ENCODE data around the gene CNPY2.
"Not testable (repeated sequence)": the region's sequence is repeated elsewhere in the genome, so short reads cannot be mapped to it uniquely, and the experiment has no call there.

The CNPY2 gene

DNA sequence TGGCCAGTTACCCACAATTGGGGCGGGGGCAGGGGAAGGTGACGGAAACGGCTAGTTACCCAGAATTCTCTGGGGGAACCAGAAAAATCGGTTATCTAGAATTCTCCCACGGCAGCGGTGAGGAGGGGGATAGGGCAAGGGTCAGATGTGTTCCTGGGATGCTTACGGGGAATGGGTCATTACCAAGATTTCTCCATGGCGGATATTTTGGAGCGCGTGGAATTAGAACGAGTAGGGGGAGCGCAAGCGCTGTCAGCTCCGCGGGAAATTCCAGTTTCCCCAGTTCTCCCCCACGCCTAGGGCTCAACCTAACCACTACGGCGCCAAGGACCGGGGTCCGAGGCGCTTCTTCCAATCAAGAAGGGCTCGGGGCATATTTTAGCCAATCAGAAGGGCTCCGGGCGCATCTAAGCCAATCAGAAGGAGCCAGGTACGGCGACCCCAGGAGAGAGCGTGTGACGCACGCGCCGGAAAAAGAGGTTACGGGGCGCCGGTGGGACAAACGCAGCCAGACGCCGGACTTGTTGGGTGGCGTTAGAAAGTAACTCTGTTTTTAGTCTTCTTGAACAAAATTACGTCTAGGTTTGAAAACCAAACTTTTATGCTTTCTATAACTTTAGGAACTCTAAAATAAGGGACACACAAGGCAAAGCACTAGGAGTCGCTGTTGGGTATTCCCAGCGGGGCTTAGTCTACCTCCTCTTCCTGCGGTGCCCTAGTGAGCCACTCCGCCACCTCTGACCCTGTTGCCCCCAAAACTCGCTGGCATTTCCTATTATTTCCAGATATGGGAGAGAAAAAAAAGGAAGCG, 18.1 kb upstream of the CNPY2 start, which contains the start of gene PAN2:
Gene PAN2, minus strand, starts transcription at position 322 of the 811 bp plus-strand sequence. CDS start 906 bp downstream, outside the sequence.
- peak; percentile 84 for DNase-seq (ENCODE audit: low read depth)

DNA sequence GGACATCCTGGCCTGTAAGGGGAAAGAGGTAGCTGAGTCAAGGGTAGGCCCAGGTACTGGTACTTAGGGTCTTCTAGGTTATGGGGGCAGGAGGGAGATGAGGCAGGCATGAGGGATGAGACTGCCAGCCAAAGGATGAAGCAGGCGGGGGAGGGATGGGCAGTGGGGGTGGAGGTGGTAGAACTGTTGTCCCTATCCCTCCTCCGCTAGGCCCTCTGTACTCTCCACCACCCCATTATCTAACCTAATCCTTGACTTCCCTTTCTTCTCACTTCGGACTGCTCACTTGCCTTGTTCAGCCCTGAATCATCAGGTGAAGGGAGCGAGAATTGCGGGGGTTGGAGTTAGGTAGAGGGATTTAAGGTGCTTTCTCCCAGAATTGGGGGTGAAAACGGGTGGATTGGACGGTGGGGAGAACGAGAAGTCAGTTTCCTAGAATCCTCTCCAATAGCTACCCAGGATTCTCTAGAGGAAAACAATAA, 17.4 kb upstream of the CNPY2 start:
- no peak for DNase-seq (ENCODE audit: low read depth)

DNA sequence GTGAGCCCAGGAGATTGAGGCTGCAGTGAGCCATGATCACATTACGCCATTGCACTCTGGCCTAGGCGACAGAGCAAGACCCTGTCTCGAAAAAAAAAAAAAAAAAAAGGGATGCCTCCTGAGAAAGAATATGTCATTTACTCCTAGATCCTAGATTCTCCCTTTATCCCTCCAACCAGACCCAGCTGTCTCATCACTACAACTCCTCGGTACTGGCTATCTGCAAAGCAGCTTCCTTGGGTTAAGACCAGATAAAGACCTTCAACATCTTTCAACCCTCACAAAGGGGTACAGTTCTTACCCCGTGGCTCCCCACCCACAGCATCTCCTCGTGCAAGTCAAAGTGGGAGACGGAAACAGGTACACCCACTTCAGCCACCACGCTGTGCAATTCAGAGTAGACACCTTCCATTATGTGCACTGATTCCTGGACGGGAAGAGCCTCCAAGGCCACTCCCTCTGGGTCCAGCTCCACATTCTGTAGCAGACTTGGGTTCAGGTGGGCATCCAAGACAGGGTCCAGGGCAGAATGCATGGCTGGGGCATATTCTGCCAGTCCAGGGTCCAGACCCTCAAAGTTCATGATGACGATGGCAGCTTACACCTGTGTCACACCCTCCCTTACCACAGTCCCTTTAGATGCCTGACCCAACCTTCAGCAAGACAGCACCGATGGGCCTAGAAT, 16.9 kb upstream of the CNPY2 start:
- DNase-seq (ENCODE audit: low read depth) = no peak

DNA sequence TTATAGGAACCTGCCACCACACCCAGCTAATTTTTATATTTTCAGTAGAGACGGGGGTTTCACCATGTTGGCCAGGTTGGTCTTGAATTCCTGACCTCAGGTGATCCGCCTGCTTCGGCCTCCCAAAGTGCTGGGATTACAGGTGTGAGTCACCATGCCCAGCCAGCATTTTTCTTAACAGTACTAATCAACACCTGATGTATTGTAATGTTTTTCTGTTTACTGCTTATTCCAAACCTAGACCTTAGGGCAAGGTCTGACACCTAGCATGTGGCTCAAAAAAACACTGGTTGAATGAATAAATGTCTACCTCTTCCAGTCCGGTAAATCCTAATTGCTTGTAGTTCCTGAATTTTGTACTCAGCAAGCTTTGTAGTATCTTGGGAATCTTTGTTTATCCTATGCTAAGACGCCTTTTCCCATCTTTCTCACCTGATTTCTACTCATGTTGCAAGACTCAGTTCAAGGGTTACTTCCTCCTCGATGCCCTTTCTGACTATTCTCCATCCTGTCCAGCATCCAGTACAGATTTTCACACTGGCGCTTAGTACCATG, 15.2 kb upstream of the CNPY2 start:
- DNase-seq (ENCODE audit: low read depth) = no peak

DNA sequence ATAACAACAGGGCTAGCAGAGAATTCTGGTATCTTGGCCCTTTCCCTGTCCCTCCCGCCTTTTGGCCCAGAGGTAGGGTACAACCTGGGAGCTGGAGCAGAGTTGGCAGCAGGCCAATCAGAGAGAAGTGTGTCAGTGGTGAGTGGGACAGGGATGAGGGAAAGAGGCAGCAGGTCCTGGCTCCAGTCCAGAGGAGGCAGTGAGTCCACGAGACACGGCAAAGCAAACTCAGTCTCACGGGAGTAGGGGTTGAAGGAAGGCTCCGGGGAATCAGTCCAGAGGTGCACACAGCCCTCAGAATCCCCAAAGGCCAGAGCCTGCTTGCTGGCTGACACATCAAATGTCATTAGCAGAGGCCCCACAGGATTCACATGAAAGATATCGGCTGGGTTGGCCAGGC, 10.7 kb upstream of the CNPY2 start:
- DNase-seq (ENCODE audit: low read depth) = no peak

DNA sequence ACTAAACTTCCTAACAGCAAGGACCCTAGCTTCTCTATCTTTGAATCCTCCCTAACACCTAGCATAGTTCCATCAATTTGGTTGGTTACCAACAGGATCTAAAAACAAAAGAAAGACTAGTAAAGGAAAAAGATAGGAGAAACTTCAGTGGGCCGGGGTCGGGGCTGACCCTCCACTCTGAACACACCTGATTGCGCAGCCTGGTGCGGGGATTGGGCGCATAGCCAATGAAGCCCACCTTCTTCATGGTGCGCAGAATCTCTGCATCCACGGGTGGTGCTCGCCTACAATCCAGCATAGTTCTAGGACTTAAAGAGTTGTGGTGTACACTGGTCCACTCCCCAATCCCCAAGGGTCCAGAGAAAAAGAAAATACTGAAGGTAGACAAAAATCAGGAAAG, 10.3 kb upstream of the CNPY2 start:
- no peak for DNase-seq (ENCODE audit: low read depth)

DNA sequence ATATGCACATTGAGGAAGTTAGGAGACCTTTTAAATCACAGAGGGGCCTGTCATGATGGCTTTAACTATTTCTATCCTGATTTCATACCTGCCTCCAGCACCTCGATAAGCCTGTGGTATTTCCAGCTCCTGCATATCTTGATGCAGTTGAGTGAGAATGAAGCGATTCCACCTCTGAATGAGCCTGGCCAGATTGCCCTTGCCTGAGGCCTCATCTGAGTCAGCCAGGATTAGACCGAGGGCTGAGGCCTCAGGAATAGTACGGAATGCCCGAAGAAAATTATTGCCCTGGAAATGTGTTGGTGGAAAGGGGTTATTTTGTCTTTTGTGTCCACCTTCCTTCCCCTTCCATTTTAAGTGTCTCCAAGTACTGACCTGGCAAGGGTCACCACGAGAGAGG, 8.4 kb upstream of the CNPY2 start:
- no peak for DNase-seq (ENCODE audit: low read depth)

DNA sequence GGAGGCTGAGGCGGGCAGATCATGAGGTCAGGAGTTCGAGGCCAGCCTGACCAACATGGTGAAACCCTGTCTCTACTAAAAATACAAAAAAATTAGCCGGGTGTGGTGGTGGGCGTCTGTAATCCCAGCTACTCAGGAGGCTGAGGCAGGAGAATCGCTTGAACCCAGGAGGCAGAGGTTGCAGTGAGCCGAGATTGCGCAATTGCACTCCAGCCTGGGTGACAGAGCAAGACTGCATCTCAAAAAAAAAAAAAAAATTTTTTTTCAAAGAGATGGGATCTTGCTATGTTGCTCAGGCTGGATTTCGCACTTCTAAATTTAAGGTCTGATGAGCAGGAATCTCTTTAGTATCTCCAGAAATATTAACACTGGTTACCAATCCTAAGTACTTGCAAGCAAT, 5.8 kb upstream of the CNPY2 start:
- DNase-seq (ENCODE audit: low read depth) = not testable (repeated sequence)

DNA sequence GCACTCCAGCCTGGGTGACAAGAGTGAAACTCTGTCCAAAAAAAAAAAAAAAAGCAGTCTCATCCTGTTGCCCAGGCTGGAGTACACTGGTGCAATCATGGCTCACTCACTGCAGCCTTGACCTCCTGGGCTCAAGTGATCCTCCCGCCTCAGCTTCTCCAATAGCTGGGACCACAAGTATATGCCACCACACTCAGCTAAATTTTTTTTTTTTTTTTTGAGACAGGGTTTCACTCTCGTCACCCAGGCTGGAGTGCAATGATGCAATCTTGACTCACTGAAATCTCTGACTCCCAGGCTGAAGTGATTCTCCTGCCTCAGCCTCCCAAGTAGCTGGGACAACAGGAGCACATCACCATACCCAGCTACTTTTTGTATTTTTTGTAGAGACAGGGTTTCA, 5.2 kb upstream of the CNPY2 start:
- no peak for DNase-seq (ENCODE audit: low read depth)

DNA sequence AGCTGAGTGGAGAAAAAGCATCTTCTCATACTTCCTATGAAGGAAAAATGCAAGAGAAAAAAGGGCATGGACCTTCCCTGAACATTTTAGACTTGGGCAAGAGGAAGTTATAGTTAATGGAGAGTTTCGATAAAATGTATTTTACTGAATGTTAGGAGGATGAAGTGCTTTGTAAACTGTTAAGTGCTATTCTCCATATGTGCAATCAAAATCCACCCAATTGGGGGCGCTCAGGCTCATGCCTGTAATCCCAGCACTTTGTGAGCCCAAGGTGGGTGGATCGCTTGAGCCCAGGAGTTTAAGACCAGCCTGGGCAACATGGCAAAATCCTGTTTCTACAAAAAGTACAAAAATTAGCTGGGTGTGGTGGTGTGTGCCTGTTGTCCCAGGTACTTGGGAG, 1.9 kb upstream of the CNPY2 start:
- DNase-seq (ENCODE audit: low read depth) = no peak

DNA sequence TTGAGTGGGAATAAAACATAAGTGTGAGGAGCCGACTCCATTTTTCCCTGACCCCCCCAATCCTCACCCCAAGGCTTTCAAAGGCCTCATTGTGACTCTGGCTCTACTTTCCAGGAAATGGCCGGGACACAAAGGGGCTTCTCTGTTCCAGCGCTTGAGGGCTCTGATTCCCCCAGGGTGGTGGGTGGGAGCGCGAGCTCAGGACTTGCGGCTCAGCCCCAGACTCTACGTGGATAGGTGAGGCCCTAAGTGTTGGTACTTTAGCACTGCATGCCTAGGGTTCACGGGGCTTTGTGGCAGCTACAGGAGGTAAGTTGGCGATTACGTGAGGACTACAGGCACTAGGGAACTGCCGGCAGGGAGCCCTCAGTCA, 553 bp downstream of the CNPY2 start:
- no peak for DNase-seq (ENCODE audit: low read depth)

DNA sequence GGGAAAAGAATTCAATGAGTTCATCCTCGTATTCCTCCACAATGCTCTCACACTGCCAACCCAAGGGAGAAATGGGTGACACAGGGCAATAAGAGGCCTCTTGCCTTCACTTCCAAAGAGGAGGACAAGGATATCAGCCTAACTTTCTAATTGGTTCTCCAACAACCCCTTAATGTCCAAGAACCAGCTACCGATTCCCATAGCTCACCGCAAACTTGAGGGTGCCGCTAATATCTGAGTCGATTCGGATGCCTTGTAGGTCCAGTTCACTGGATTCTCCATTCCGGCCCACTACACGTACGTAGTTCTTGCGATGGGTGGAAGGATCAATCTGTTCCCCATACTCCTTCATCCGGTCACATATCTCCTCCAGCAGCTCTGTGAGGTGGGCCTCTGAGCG, 4.8 kb downstream of the CNPY2 start:
- DNase-seq (ENCODE audit: low read depth) = no peak

DNA sequence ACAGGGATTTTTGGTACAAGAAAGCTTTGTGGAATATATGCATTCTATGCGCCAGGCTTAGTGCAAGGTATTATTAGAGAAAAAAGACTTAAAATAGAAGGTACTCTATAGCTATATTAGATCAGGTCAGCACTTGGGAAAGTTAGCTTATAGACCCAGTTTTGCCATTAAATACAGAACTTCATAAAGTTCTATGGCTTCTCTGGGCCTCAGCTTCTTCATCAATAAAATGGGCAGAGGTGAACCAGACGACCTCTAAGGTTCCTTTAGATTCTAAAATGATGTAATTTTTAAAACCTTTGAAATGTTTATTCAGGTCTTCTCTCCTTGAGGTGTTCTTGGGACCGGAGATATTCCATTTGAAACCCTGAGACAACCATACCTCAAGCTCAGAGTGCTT, 7.1 kb downstream of the CNPY2 start:
- no peak for DNase-seq (ENCODE audit: low read depth)

DNA sequence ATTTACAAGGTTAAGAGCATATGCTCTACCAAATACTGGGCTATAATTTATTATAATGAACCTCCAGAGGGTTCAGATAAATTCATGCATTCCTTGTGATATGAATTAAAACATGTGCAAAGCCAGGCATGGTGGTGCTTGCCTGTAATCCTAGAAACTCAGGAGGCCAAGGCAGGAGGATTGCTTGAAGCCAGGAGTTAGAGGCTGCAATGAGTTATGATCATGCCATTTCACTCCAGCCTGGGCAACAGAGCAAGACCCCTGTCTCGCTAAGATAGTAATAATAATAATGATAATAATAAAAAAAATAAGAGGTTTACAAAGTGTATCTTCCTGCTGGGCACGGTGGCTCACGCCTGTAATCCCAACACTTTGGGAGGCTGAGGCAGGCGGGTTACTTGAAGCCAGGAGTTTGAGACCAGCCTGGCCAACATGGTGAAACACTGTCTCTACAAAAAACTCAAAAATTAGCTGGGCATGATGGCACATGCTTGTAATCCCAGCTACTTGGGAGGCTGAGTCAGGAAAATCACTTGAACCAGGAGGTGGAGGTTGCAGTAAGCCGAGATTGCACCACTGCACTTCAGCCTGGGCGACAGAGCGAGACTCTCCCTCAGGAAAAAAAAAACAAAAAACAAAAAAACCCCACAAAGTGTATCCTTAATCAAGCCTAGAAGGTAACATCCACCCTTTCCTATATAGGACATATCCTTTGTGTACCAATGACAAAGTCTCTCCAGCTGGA, 8.4 kb downstream of the CNPY2 start:
- DNase-seq (ENCODE audit: low read depth) = no peak

DNA sequence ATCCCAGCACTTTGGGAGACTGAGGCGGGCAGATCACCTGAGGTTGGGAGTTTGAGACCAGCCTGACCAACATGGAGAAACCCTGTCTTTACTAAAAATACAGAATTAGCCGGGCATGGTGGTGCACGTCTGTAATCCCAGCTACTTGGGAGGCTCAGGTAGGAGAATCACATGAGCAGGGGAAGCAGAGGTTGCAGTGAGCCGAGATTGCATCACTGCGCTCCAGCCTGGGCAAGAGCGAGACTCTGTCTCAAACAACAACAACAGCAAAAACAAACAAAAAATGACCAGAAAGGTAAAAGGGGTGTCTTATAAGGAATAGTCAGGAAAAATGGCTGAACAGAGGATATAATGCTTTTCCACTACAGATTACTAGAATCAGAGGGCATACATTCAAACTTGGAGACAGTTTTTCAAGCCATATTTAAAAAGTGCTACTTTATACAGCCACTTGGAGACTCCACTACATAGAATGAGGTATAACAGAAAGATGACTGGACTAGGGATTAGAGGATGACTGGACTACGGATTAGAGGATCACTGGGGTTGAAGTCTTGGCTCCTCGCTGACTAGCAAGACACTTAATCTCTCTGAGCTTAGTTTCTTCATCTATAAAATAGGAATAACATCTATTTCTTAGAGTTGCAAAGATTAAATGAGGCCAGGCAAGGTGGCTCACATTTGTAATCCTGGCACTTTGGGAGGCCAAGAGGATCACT, 10.8 kb downstream of the CNPY2 start:
- no peak for DNase-seq (ENCODE audit: low read depth)

DNA sequence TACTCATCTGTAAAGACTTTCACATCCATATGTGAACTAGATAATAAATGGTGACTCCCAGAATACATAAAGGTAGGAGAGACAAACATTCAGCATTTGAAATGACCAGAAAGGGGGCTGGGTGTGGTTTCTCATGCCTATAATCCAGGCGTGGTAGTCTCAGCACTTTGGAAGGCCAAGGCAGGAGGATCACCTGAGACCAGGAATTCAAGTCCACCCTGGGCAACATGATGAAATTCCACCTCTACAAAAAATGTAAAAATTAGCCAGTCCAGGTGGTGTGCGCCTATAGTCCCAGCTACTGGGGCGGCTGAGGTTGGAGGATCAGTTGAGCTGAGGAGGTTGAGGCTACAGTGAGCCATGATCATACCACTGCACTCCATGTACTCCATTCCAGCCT, 11.5 kb downstream of the CNPY2 start:
- no peak for DNase-seq (ENCODE audit: low read depth)

DNA sequence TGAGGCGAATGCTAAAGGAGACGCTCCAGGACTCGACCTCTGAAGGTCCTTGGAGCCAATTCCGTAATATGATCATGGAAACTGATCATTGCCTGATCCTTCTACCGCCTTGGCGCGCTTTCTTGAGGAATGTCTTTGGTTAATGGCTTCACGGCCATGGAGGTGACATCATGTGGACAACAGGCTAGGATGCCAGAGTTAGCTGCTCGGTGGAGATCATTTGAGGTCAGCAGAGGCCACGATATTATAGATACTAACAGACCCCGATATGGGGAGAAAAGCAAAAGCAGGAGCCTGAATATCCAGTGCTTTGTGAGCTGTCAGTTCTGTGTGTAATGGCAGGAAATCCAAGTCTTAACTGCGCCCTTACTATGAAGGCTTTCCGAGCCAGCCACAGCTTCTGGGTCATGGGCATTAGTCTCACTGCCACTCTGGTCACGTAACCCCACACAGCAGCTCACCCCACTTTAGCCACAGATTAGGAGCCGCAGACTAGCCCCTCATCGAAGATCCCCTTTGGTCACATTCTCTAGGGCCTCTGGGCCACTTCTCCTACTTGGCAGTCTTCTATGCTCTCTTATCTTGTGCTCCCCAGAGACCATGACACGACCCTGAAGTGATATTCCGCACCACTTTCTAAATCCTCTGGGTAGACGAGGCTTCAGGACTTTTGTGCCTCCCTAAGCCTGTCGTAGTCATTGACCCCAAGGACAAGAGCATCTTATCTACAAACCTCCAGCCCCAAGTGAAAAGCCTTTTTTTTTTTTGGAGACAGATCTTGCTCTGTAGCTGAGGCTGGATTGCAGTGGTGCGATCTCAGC, 14.9 kb downstream of the CNPY2 start:
- no peak for DNase-seq (ENCODE audit: low read depth)

DNA sequence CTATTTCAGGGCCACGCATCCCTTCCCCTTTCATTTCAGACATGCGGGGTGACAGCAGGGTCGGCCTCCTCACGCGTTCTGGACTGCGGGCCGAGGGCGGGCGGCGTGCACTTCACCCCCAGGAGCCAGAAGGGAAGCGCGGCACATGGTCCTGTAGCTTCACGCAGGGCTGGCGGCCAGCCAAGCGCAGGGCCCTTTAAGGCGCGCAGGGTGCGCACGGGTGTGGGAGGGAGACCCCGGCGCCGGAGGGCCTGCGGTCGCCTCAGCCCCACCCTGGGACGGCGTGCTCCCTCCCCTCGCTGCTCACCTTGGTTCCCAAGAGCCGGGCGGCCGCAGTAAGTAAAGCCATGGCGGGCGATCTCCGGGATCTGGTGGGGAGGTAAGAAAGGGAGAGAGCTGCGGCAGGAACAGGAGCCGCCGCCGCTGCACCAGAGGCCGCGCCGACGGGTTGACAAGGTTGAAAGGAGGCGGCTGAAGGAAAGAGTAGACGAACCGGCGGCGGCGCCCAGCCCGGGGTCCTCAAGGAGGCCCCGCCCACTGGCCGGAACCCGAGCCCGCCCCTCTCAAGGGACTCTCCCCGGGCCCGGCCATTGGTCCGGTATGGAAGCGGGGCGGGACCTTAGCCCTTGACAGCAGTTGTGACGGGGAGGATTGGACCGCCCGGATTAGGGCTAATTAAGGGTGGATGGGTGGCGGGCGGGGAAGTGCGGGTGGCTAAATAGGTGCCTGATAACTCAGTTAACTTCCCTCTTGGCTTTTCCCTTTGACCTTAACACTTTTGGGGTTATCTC, 15.7 kb downstream of the CNPY2 start, which contains the start of gene CS:
Gene CS, minus strand, starts transcription at position 478 of the 791 bp plus-strand sequence. Its CDS starts 129 bp downstream, at position 349.
- DNase-seq (ENCODE audit: low read depth) = peak; percentile 97

DNA sequence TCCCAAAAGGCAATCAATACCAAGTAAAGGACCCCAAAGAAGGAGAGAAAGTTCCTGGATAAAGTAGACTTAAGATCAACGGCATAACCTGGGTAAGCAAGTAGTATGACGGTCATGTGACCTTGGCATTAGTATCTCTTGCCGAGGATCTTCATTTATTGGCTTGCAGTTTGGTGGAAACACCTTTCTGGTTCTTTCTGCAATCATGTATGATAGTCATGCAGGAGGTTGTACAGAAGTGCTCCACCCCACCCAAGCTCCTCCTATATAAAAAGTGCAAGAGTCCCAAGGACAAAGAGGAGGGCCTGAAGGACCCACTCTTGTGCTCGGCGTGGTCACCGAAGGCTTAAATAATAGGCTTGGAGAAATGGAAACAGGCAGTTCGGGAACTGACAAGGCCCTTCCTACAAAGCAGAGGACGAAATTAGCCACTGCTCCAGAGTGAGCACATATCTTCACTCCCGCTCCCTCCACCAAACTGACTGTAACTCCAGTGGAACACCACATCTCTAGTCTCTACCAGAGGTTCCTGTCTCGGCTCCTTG, 16.4 kb downstream of the CNPY2 start:
- DNase-seq (ENCODE audit: low read depth) = no peak

DNA sequence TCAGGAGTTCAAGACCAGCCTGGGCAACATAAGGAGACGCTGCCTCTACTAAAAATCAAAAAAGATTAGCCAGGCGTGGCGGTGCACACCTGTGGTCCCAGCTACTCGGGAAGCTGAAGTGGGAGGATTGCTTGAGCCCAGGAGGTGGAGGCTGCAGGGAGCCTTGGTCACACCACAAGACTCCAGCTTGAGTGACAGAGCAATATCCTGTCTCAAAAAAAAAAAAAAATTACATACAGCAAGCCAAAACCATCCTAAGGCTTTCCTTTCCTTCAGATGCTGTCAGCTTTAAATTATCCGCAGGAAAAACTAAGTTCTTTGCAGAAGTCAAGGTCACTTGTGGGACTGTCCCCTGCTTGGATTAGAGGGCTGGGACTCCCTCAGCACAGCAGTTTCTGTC, 17.0 kb downstream of the CNPY2 start:
- DNase-seq (ENCODE audit: low read depth) = no peak

All from stimulated activated CD8-positive, alpha-beta memory T cell treated with anti-CD3 and anti-CD28 coated beads, Interleukin-12 subunit alpha, Interleukin-12 subunit beta, amount 100 ng/mL, for 4 hours (primary cell).